ENCODE data around the gene MYBPC3.

DNA sequence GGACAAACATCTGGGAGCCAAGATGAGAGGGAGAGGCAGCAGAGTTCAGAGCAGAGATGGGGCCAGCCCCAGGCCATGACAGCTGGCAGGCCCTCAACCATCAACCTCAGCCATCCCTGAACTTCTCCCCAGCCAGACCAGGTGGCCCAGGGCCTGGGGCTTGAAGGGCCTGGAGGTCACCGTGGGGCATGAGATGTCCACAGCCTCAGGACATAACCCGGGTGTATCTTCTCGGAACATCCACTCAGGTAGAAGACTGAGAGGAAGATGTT is 43.5 kb upstream of the MYBPC3 start:
- TF ChIP-seq CTCF (IDR thresholded peaks at IDR 0.05; ENCODE audit: insufficient read depth, low read depth, low read length) (no peak), EZH2 (IDR thresholded peaks at IDR 0.05; ENCODE audit: insufficient read depth, low read length) (no peak)
